T-helper 1 cell (primary cell): ENCODE data around the gene MILR1.
A peak's percentile ranks its signal among the peaks of the same experiment; 100 is the strongest.
"Not testable (repeated sequence)": the region's sequence is repeated elsewhere in the genome, so short reads cannot be mapped to it uniquely, and the experiment has no call there.

ENCODE experiments used
- DNase-seq, 5 donors: peaks; one replicate each; pipeline ENCODE4 v3.0.0-alpha.2; 2012 to 2020

Gene MILR1

DNA sequence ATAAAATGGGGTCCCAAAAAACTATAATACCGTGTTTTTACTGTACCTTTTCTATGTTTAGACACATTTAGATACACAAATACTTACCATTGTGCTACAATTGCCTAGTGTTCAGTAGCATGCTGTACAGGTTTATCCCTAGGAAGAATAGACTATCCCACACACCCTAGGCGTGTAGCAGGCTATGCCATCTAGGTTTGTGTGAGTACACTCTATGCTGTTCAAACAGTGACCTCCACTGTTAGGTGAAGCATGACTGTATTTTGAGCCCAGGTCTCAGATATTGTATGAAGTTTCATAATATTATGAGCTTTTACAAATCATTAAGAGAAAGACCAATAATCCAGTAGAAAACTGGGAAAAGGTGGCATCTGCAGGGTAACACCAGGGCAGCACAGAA lies 23.6 kb downstream of the MILR1 start:
- DNase-seq: no peak

DNA sequence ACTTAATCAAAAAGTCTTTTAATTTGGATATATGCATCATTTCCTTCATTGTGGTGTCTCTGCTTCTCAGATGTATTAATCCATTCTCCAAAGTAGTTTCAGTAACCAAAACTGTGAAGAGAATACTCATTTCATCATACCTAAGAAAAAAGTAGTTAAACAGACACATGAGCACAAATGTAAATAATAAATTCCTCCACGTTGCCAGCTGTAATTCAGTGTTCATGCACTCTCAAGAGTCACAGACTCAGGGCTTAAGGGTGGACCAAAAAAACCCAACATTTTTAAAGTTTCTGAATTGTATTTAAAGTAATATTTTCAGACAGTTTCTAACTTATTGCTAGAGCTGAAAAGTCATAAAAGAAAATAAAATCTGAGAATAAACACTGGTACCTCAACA lies 28.9 kb downstream of the MILR1 start:
- no peak for DNase-seq

DNA sequence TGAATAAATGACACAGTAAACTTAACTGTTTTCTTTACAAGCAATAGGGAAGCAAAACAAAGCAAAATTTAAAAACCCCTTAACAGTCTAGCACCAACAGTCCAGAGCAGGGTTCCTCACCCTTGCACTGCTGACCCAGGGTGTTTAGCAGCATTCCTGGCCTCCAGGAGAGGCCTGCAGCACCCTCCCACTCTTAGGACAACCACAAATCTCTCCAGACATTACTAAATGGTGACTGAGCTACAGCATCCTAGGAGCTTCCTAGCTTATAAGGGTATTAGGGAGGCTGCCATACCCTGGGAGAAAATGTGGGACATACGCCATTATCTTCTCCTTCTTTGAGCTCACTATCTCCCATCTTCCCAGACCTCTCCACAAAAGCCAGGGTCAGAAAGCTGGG lies 32.0 kb downstream of the MILR1 start:
- no peak for DNase-seq

DNA sequence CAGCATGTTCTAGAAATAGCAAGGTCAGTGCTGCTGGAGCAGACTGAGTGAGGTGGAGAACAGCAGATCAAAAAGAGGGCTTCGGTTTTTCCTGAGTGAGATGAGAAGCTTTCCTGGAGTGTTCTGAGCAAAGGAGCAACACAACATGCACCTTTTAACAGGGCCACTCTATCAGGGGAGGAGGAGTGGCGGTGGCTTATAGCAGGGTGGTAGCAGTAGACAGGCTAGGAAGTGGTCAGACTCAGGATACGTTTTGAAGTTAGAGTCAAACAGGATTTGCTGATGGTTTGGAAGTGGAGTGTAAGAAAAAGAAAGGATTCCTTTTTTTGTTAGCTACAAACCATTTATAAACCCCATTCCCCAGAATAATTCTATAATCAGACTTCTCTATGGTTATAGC lies 35.5 kb downstream of the MILR1 start:
- DNase-seq: no peak

DNA sequence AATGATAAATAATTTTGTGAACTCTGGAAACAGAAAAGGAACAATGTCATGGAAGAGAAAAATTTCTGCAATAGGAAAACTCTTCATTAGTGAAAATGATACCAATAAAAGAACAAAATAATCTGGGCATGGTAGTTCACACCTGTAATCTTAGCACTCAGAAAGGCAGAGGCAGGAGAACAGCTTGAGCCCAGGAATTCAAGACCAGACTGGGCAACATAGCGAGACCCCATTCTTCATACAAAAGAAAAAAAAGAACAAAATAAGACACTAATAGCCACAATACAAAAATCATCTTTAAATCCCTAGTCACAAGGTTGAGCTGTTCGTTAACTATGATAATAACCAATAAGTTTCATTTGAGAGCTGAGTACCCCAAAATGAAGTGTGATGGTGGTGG lies 39.4 kb downstream of the MILR1 start:
- DNase-seq: no peak

DNA sequence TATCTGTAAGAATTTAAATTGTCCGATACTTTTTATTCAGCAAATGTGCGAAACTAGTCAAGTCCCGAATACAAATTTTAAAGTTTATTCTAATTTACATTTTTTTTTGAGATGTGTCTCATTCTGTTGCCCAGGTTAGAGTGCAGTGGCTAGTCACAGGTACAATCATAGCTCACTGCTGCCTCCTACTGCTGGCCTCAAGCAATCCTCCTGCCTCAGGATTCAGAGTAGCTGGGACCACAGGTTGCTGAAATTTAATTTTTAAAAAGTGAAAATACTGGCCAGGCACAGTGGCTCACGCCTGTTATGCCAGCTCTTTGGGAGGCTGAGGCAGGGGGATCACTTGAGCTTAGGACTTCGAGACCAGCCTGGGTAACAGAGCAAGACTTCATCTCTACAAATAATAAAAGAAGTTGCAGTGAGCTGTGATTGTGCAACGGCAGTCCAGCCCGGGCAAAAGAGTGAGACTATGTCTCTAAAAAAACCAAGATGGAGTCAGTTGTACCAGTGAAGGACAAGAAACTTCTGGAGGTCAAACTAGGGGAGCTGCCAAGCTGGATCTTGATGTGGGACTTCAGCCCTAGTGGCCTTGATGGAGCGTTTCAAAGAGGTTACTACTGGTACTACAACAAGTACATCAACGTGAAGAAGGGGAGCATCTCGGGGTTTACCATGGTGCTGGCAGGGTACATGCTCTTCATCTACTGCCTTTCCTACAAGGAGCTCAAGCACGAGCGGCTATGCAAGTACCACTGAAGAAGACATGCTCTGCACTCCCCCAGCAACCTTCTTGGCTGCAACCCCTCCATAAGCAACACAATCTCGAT lies 42.3 kb downstream of the MILR1 start:
- peak in 3 of 5 donors; percentile 22 to 62 (median 27) for DNase-seq

DNA sequence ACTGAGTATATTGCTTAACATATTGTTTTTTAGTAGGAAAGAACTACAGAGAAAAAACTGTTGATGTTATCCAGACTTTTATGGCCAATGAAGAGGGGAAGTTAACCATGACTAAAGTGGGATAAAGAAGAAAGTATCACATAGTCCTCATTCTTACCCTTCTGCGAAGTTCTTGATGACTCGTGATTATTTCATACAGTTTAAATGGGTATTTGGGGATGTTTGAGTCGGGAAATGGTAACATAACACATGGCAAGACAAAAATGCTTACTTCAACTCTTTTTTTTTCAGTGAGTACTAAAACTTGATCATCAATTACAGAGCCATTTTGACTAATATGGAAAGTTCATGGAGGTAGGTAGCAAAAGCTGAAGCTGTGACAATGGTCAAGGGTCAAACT lies 43.1 kb downstream of the MILR1 start:
- DNase-seq: no peak

DNA sequence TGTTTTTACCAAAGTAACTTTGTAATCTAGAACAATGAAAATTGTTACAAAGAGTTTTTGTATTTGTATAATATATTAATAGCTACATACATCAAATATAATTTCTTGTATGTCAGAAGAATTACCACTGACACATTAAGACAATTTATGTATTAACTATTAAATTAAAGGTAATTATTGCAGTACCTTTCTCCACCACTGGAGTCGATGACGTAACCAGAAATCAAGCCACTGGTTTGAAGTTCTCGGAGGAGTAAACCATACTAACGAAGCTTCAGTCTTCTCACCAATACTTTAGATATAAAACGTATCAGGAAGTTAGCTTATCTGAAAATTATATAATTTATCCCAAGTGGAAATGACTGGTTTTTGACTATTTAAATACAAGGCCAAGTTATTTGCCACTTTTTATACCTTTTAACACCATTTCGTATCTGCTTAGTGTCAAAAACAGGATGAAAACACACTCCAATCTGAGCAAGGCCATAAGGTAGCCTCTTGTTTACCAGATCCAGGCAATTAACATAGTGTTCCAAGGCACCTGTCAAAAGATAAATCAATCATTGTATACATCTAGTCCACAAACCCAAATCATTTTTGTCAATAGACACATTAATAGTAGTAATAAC lies 43.7 kb downstream of the MILR1 start:
- peak in 1 of 5 donors; percentile 46 for DNase-seq

DNA sequence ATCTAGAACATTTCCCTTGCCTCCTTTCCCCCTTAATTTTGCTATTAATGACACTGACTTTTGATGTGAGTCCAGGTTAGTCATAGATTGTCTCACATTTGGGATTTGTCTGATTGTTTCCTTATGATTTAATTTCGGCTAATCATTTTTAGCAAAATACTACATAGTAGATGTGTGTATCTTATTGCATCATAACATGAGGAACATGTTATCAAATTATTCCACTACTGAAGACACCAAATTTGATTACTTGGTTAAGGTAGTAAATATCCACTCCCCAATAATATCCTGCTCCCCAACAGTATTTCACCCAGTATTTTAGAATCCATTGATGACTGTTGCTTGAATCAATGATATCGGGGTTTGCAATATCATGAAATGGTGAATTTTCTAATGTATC lies 45.2 kb downstream of the MILR1 start:
- no peak for DNase-seq

DNA sequence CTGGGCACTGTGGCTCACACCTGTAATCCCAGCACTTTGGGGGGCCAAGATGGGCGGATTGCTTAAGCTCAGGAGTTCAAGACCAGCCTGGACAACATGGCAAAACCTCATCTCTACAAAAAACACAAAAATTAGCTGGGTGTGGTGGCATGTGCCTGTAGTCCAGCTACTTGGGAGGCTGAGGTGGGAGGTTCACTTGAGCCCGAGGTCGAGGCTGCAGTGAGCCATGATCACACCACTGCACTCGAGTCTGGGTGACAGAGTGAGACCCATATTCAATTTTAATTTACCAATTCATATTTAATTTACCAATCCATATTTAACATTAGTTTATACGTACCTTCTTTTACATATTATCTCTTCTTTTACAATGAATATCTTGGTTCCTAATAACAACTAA lies 46.4 kb downstream of the MILR1 start:
- DNase-seq: not testable (repeated sequence)

DNA sequence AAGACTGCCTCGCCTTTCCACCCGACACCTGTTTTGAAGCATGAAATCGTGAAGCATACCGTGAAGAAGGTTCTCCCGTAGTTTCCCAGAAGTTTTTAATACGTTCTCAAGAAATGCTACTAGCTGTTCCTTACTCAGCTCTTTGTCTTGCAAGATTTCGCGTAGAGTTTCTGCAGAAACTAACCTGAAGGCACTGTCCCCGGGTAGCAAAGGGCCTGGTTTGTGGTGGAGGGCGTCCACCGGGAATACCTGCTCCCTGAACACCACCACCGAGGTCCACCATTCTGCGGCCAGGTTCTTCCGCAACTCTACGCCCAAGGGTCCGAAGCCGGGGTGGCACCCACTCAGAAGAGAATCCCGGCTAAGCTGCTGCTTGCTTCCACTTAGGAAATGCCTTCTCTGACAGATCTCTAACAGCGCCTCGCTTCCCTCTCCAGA lies 47.5 kb downstream of the MILR1 start:
- DNase-seq: no peak

DNA sequence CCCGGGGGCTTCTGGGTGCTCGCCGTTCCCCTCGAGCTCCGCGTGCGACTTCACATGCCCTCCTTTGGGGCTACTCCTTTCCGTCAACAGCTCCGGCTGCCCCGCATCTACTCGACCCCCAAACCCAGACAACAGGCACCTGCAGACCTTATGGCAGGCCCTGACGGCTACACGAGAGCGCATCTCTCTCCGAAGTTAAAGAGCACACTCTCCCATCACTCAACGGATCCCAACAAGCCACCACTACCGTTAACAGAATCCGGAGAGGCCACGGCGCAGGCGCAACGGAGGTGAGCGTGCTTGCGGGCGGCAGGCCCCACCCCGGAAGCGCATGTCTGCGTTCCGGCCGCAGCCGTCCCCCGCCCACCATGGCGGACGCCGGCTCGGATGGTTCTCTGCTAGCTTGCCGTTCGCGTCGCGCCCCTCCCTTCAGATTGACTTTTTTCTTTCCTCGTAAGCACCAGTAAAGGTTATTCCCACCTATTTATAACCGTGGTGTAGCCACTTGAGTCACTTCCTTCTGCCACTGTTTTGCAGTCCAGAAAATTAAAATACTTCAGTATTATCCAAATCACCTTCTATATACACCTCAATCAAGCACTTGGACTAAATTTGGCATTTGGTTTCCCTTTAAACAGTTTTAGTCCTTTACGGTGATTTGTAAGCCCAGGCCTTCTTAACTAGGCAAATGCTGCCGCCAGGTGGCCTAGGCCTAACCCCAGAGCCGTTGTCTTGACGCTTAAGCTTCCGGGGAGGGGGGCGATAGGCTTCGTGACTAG lies 48.1 kb downstream of the MILR1 start, which contains the start of gene POLG2:
TSS of gene POLG2 (minus strand) at position 269 of the 779 bp plus-strand sequence. CDS start at position 183, 86 bp downstream.
- peak; percentile 92 to 97 (median 94) for DNase-seq

DNA sequence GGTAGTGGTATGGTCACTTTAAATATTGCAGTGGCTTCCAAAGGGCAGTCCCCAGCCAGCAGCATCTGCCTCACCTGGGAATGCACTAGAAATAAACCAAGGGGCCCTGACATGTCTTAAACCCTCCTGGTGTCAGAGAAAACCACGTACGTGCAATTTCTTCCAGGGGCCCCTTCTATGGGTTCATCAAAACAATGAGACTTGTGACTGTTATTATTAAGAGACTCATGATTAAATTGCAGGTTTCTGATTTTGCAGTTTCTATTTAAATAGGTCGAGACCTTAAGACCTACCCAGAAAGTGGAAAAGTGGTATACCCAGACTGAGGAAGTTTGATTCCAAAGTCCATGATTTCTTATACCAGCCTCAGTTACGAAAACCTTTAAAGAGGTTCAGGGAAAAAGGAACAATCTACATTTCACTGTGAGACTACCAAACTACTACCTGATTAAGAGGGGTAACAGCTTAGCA lies 48.7 kb downstream of the MILR1 start:
- no peak for DNase-seq

DNA sequence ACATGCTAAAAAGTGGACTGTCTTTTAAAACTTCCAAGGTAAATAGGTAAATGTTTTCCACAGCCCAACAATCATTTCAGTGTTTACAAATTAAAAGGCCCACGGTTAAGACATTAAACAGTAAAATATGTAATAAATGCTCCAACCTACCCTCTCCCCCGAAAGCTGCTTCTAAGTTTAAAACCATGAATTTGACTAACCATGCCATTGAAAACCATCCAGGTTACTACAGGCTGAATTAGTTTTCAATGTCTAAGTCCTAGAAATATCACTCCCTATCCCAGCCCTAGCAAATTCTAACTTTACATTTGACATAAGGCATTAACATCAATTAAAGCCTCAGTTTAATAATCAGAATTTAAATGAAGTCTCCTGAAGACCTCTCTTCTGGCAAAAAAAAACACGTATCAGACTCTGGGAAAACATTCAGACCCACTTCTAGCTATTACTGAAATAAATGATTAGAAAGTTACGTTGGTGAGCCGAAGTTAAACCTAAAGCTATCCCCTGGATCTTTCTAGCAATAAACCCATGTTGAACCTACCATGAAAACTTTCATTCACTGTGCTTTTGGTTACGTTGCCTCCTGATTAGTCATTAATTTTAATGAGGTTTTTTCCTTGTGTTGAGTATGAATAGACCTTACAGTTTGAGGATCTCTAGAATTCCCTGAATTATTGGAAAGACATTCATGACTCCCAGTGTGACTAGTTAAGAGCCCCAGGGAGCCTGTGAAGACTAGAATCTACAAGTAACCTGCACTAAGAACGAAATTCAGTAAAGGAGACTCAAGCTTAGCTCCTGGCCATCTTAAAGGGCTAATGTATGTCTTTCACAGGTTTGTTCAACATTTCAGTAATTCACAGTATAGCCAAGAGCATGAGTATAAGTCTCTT lies 49.6 kb downstream of the MILR1 start:
- no peak for DNase-seq

DNA sequence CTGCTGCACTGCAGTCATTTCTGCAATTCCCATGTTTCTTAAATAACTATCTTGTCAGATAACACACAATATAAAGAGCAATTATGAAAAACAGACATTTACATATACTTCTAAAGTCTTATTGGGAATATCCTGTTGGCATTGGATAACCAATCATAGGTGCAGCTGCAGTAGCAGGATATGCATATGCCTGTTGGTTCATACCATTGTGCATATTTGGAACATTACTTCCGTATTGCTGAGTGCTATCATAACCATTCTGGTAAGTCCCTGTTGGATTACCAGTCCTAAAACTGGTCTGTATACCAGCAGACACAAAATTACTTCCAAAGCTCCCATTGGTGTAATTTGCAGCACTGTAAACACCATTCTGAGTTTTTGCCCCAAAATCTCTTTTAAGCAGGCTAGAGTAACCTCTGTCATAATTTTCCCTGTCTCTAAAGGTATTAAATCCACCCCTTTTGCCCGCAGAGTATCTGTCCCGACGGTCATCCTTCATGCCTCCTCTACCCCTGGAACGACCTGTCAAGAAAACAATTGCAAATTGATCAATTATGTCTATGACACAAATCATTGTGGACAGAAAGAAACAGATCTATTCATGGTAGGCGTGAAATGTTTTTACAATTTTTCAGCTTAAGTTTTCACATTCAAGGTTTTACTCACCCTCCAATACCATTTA lies 51.0 kb downstream of the MILR1 start:
- no peak for DNase-seq

DNA sequence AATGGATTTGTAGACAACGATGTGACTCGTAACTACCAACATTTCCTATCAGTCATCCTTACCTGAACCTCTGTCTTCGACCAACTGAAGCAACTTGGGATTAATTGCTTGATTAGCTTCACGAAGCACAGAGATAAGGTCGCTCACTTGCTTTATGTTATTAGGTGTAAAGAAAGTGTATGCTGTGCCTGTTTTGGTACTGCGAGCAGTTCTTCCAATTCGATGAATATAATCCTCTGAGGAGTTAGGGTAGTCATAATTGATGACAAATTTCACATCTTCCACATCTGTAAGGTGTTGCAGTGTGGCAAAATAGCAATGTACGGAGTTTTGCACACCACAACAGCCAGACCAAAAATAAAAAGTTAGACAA lies 51.6 kb downstream of the MILR1 start:
- DNase-seq: no peak

DNA sequence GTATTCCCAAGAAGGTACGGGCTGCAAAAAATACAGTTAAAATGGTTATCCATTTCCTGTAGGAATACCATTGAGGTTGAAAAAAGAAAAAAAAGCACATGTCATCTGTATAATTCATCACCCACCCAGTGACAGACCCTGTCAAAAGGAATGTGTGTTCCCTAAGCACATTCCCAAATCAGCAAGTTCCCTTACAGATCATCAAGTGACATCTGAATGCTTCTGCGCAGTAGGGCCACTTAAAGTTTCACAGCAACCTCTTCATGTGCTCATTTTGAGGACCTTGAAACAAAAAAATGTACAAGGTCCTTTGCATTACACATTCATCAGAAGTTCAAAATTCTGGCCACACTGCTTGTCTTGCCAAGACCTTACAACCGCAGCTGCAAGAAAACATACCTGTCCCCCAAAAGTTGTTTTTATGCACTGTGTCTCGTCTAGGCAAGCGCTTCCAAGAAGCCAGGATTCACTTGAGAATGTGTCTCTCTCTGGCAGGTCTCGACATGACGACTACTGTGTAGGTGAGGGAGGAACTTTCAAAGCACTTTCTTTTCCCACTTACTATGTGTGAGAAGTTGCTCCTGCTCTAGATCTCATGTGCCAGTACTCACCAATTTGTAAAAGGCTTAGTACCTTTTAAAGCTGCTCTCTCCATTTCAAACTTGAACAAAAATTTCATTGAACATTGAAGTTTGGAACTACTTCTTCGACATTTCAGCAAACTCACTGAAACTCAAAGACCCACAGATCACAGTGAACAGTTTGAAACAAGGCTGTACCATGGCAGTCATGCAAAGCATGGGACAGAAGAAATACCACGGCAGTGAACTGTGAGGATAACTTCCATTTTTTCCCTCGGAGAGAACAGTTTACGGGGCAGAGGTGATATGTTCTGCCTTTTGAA lies 52.2 kb downstream of the MILR1 start:
- no peak for DNase-seq

DNA sequence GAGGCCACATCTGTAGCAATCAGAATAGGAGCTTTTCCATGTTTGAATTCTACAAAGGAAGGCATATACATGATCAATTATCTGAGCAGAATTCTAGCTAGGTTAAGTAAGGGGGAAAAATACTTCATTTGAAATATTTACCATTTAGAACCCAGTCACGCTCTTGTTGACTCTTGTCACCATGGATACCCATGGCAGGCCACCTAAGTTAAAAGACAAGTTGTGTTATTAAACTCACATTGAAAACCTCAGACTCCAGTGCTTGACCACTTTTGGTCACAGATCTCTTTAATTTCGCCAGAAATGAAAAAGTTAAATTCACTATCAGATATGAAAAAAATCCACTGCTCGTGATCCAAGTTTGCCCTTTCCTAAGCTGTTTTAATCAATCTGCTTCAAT lies 53.1 kb downstream of the MILR1 start:
- no peak for DNase-seq

DNA sequence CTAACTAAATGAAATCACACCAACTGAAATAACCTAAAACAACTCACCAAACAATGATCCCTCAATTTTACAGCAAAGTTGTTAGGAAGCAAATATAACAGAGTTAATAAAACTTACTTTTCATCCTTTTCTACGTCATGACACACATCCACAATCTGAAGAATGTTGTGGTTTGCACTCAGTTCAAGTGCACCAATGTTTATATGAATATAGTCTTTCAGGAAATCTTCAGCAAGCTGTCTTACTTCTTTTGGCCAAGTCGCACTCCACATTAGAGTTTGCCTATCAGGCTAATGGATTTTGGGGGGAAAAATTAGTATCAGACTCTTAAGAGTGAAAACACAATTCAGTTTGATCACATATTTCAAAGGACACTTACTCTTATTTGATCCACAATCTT lies 53.9 kb downstream of the MILR1 start:
- DNase-seq: no peak

DNA sequence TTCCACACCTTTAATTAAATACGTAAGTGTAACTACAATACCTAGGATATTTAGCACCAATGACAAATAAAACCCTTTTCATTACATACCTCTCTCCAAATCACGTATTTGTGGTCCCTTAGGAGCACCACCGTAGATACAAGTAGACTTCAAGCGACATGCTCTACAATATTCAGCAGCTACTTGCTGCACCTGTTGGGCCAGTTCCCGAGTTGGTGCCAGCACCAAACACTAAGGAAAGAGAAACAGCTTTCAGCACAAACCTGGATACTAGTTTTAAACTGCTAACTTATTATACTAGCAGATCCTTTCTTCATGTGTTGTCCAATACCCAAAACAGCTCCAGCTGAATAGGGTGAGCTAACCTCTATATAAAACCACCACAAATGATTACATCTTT lies 54.4 kb downstream of the MILR1 start:
- no peak for DNase-seq
